Pulmonary artery endothelial cell (primary cell): Measurements from ENCODE around the gene RNF112. TPM values are rescaled to one million over a fixed set of nuclear protein-coding genes. Genes with fewer than 3 reads are reported as not detected.
"Not testable (repeated sequence)": the region's sequence is repeated elsewhere in the genome, so short reads cannot be mapped to it uniquely, and the experiment has no call there.

Experiments used
- DNase-seq: peaks from one replicate; pipeline ENCODE4 v3.0.0-alpha.2; 2011; ENCODE audit warnings: low read depth, low spot score
- total RNA-seq: library from RNA; depleted of rRNA; stranded (reverse); fragments of >200 nt; gene quantifications from 2 replicates; pipeline ENCODE4 v1.2.3, GENCODE V29; 2014

Gene RNF112
- total RNA-seq, 1 donor from 2014 or later, result 0.07 TPM

- DNase-seq, result no peak
Observed at GRCh38 chr17:19411631-19412030, 599 bp downstream of the RNF112 start.

- no peak for DNase-seq
Observed at GRCh38 chr17:19412510-19412909, 1.5 kb downstream of the RNF112 start.

- no peak for DNase-seq
Observed at GRCh38 chr17:19412984-19413383, 2.0 kb downstream of the RNF112 start.

- no peak for DNase-seq
Observed at GRCh38 chr17:19413761-19414160, 2.7 kb downstream of the RNF112 start.

- DNase-seq, result no peak
Observed at GRCh38 chr17:19414396-19415280, 3.6 kb downstream of the RNF112 start.

GRCh38 chr17:19415311-19415710, 4.3 kb downstream of the RNF112 start:
- no peak for DNase-seq

- no peak for DNase-seq
Observed at GRCh38 chr17:19415806-19416775, 5.1 kb downstream of the RNF112 start.

GRCh38 chr17:19417611-19418010, 6.6 kb downstream of the RNF112 start:
- DNase-seq, result no peak

GRCh38 chr17:19418251-19418992, 7.4 kb downstream of the RNF112 start:
- peak; percentile 5 for DNase-seq

- DNase-seq, result no peak
Observed at GRCh38 chr17:19421219-19421618, 10.2 kb downstream of the RNF112 start.

- DNase-seq, result no peak
Observed at GRCh38 chr17:19421926-19422325, 10.9 kb downstream of the RNF112 start.

- DNase-seq, result no peak
Observed at GRCh38 chr17:19424934-19425868, 14.2 kb downstream of the RNF112 start.

GRCh38 chr17:19426631-19427030, 15.6 kb downstream of the RNF112 start:
- DNase-seq, result no peak

- DNase-seq, result no peak
Observed at GRCh38 chr17:19431691-19432090, 20.7 kb downstream of the RNF112 start.

GRCh38 chr17:19433255-19433654, 22.2 kb downstream of the RNF112 start:
- DNase-seq, result no peak

GRCh38 chr17:19433727-19434340, 22.8 kb downstream of the RNF112 start:
- no peak for DNase-seq

- DNase-seq, result no peak
Observed at GRCh38 chr17:19440421-19440820, 29.4 kb downstream of the RNF112 start.

GRCh38 chr17:19441288-19441687, 30.3 kb downstream of the RNF112 start:
- DNase-seq, result not testable (repeated sequence)

- no peak for DNase-seq
Observed at GRCh38 chr17:19442731-19443130, 31.7 kb downstream of the RNF112 start.

- no peak for DNase-seq
Observed at GRCh38 chr17:19443148-19443547, 32.1 kb downstream of the RNF112 start.
